Skeletal muscle satellite cell (primary cell): ENCODE measurements around the gene NRP2.

Source experiments
- H3K27me3 ChIP-seq: 2 replicates; pipeline ENCODE4 v1.7.0; 2013; ENCODE audit warnings: low read length; ENCODE audit not compliant: control insufficient read depth, insufficient read depth
- H3K36me3 ChIP-seq: 2 replicates; pipeline ENCODE4 v1.7.0; 2013; ENCODE audit warnings: mild to moderate bottlenecking, control low read depth, low read length; ENCODE audit not compliant: insufficient read depth
- H3K4me1 ChIP-seq: 2 replicates; pipeline ENCODE4 v1.7.0; 2013; ENCODE audit warnings: low read length; ENCODE audit not compliant: control insufficient read depth, insufficient read depth
- H3K4me2 ChIP-seq: 2 replicates; pipeline ENCODE4 v1.7.0; 2013; ENCODE audit warnings: mild to moderate bottlenecking, low read length
- H3K4me3 ChIP-seq: 2 replicates; pipeline ENCODE4 v1.7.0; 2013; ENCODE audit warnings: low read length
- H3K9ac ChIP-seq: 2 replicates; pipeline ENCODE4 v1.7.0; 2013; ENCODE audit warnings: mild to moderate bottlenecking, low read depth, low read length, moderate library complexity
- H3K9me3 ChIP-seq: replicated peaks from 2 replicates; pipeline ENCODE4 v1.7.0; 2013; ENCODE audit warnings: mild to moderate bottlenecking, control low read depth, low read length

Gene NRP2

DNA sequence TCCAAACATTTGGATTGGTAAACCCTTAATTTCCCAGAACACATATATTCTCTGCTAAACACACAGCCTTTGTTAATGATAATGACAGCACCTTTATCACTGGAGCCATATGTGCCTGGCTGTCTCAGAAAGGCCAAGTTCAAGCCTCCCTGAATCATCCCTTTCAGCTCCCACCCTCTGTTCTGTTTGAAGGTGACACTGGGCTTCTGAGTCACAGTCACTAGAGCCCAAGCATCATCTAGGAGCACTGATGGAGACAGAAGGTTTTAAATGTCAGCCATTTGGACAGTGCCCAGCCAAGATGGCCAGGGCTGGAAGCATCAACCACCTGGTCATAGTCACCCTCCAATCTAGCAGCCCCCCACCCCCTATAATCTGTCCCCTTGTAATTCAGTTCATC is 80.6 kb downstream of the NRP2 start:
- H3K4me3 ChIP-seq, result no peak overlapping the region
- no peak overlapping the region for H3K4me2 ChIP-seq
- peaks cover 22% of the 10 kb centered on the region for H3K4me1 ChIP-seq
- H3K9me3 ChIP-seq, result no peaks in the 10 kb centered on the region
- H3K9ac ChIP-seq, result no peak overlapping the region
- no peaks in the 10 kb centered on the region for H3K27me3 ChIP-seq
- no peaks in the 10 kb centered on the region for H3K36me3 ChIP-seq

GRCh38 chr2:205763708-205764211 is 81.5 kb downstream of the NRP2 start:
- H3K36me3 ChIP-seq, result no peaks in the 10 kb centered on the region

GRCh38 chr2:205764270-205764746 is 82.0 kb downstream of the NRP2 start:
- peak overlapping the region; percentile 37 for H3K4me3 ChIP-seq
- H3K36me3 ChIP-seq, result no peaks in the 10 kb centered on the region
- H3K9me3 ChIP-seq, result no peaks in the 10 kb centered on the region
- peak overlapping the region; percentile 71 for H3K4me2 ChIP-seq
- peak overlapping the region; percentile 79 for H3K9ac ChIP-seq
- H3K27me3 ChIP-seq, result no peaks in the 10 kb centered on the region
- peaks cover 28% of the 10 kb centered on the region for H3K4me1 ChIP-seq

More at GRCh38 chr2:205763708-205764211, 81.5 kb downstream of the NRP2 start:
- Histone ChIP-seq H3K4me1 (peaks cover 22% of the 10 kb centered on the region), H3K27me3 (no peaks in the 10 kb centered on the region), H3K9me3 (no peaks in the 10 kb centered on the region), H3K4me2 (peak overlapping the region; percentile 71), H3K9ac (peak overlapping the region; percentile 79), H3K4me3 (peak overlapping the region; percentile 37)

DNA sequence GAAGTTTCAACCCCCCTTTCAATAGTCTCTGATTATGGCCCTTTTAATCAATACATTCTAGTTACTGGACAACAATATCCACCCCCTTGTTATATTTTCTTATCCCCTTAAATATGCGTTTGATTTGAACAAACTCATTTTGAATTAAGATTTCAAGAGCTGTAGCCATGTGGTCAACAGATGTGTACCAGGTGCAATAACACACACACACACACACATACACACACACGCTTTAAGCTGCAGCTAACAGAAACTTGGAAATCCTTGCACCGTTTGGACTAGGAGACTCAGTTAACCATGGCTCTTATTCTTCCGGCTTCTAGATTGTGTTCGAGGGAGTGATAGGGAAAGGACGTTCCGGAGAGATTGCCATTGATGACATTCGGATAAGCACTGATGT is 82.8 kb downstream of the NRP2 start:
- Histone ChIP-seq H3K4me3 (no peak overlapping the region), H3K27me3 (no peaks in the 10 kb centered on the region), H3K36me3 (no peaks in the 10 kb centered on the region), H3K9ac (no peak overlapping the region), H3K4me1 (peaks cover 36% of the 10 kb centered on the region), H3K9me3 (no peaks in the 10 kb centered on the region), H3K4me2 (no peak overlapping the region)

DNA sequence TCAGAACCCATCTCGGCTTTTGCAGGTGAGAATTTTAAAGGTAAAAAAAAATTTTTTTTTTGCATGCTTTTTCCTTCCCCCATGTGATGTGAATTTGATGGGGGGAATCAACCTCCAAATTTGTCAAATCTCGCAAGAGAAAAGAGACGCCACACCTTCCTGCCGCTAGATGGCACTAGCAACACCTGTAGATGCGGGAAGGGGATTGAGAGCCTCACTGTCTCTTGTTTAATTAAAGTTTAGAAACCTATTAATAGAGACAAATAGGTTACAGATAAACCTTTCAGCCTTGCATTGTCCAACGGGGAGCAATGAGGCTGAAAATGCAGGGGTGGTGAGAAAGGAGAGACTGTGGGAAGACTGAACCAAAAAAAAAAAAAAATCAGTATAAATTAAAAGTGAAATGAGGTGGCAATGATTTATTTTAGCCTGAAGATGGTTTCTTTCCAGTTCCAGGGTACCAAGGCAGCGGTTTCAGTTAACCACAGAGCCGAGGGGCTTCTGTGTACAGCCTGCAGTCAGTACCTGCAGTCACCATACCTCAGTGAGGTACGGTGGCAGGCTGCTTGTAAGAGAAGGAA is 84.6 kb downstream of the NRP2 start:
- Histone ChIP-seq H3K4me2 (no peak overlapping the region), H3K4me3 (no peak overlapping the region), H3K9ac (no peak overlapping the region), H3K36me3 (no peaks in the 10 kb centered on the region), H3K4me1 (peaks cover 39% of the 10 kb centered on the region), H3K27me3 (no peaks in the 10 kb centered on the region), H3K9me3 (no peaks in the 10 kb centered on the region)

DNA sequence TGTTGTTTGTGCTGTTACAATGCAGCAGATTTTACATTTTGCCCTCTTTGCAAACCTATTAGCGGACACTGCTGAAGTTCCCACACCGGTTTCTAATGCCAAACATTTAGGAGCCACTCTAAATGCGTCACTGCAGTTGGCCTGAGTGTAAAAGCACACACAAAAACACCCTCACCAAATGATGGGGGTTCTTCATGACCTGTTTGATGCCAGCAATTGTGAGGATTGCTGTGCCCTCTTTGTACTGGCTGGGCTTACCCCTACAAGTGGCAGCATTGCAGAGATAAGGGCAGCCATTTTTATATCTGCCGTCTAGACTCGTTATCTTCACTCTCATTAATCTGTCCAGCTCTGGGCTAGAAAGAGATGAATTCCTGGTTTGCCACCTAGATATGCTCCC is 85.3 kb downstream of the NRP2 start:
- Histone ChIP-seq H3K9ac (no peak overlapping the region), H3K36me3 (no peaks in the 10 kb centered on the region), H3K9me3 (no peaks in the 10 kb centered on the region), H3K4me1 (peaks cover 39% of the 10 kb centered on the region), H3K4me3 (no peak overlapping the region), H3K4me2 (no peak overlapping the region), H3K27me3 (no peaks in the 10 kb centered on the region)

GRCh38 chr2:205768341-205768740 is 86.0 kb downstream of the NRP2 start:
- Histone ChIP-seq H3K9ac (no peak overlapping the region), H3K4me1 (peaks cover 36% of the 10 kb centered on the region)

GRCh38 chr2:205768815-205769494 is 86.7 kb downstream of the NRP2 start:
- Histone ChIP-seq H3K4me2 (peak overlapping the region; percentile 13), H3K9ac (no peak overlapping the region), H3K4me3 (no peak overlapping the region), H3K9me3 (no peaks in the 10 kb centered on the region), H3K4me1 (peaks cover 31% of the 10 kb centered on the region), H3K36me3 (no peaks in the 10 kb centered on the region), H3K27me3 (no peaks in the 10 kb centered on the region)

More at GRCh38 chr2:205768341-205768740, 86.0 kb downstream of the NRP2 start:
- Histone ChIP-seq H3K4me2 (peak overlapping the region; percentile 9), H3K27me3 (no peaks in the 10 kb centered on the region), H3K36me3 (no peaks in the 10 kb centered on the region), H3K4me3 (no peak overlapping the region), H3K9me3 (no peaks in the 10 kb centered on the region)

GRCh38 chr2:205769495-205769850 is 87.2 kb downstream of the NRP2 start:
- Histone ChIP-seq H3K4me2 (peak overlapping the region; percentile 23), H3K9ac (no peak overlapping the region), H3K27me3 (no peaks in the 10 kb centered on the region), H3K9me3 (no peaks in the 10 kb centered on the region), H3K36me3 (no peaks in the 10 kb centered on the region), H3K4me1 (peaks cover 26% of the 10 kb centered on the region), H3K4me3 (no peak overlapping the region)

DNA sequence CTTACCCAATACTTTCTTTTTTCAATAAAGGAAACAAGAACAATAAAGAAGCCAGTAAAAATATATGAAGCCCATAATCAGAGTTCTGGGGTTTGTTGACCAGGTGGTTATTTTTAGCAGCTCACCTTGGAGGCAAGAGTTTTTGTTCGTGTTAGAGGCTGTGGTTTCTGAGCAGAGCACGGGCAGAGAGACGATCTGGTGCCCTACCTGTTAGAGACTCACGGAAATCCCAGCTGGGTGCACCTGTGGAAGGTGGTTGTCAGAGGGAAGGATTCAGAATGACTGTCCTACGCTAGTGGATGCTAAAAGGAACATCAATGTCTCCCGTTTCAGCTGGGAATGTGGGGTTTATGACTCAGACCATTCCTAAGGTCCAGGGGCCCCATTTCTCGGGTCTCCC is 87.6 kb downstream of the NRP2 start:
- Histone ChIP-seq H3K4me1 (peaks cover 23% of the 10 kb centered on the region), H3K9ac (no peak overlapping the region), H3K27me3 (no peaks in the 10 kb centered on the region), H3K9me3 (no peaks in the 10 kb centered on the region), H3K4me3 (no peak overlapping the region), H3K36me3 (no peaks in the 10 kb centered on the region), H3K4me2 (peak overlapping the region; percentile 23)

GRCh38 chr2:205770577-205770976 is 88.3 kb downstream of the NRP2 start:
- H3K9ac ChIP-seq, result no peak overlapping the region
- no peak overlapping the region for H3K4me2 ChIP-seq
- H3K4me3 ChIP-seq, result no peak overlapping the region
- no peaks in the 10 kb centered on the region for H3K27me3 ChIP-seq
- H3K36me3 ChIP-seq, result no peaks in the 10 kb centered on the region
- peaks cover 23% of the 10 kb centered on the region for H3K4me1 ChIP-seq
- H3K9me3 ChIP-seq, result no peaks in the 10 kb centered on the region

DNA sequence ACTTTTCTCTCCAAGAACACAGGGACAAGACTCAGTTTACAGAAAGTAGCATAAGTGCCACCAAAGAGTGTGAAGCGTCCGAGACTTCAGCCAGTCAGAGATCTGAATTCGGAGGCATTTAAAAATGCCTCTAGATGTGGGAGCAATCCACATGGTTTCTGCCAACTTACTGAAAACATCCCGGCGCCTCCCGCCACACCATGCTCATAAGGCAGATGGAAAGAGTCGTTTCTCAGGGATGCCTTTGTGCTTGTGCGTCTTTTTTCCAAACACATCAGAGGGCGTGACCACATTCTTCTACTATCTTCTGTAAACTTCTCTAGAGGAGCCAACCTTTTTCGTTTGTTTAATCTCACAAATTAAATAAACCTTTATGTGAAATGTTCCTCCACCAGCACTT is 88.7 kb downstream of the NRP2 start:
- no peaks in the 10 kb centered on the region for H3K36me3 ChIP-seq
- no peaks in the 10 kb centered on the region for H3K9me3 ChIP-seq
- no peak overlapping the region for H3K9ac ChIP-seq
- H3K27me3 ChIP-seq, result no peaks in the 10 kb centered on the region
- H3K4me3 ChIP-seq, result no peak overlapping the region
- H3K4me2 ChIP-seq, result no peak overlapping the region
- peaks cover 23% of the 10 kb centered on the region for H3K4me1 ChIP-seq
